HPDE6-E6E7 (cell line): ENCODE measurements around the gene RYR3.

Experiments used
- DNase-seq: peaks from one replicate; pipeline ENCODE4 v3.0.0; 2011; ENCODE audit warnings: missing footprints; ENCODE audit errors: extremely low spot score

The RYR3 gene

DNA sequence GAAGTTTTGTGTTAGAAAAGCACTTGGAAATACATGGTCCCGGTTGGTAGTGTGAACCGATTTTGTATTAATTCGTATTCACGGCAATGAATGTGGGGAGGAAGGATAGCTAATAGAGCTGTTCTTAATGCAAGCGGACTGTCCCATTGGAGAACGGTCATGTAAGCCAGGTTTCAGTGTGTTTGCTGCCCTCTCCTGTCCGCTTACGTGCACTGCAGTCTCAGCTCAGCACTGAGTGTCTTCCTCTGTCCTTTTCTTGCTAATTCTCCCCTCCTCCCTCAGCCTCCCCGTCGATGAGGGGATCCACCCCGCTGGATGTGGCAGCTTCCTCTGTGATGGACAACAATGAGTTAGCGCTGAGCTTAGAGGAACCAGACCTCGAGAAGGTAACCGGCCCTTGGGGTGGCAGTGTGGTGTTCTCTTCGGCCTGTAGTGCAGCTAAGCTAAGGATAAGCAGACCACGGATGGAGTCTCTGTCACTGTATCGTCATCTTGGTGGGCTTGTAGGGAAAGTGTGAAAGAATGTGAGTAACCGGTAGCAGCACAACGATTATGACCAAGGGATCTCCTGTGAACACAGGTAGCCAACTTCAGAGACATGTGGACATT is 390.0 kb downstream of the RYR3 start:
- peak; percentile 40 for DNase-seq

- DNase-seq = no peak
Observed at GRCh38 chr15:33701304-33701696, 390.5 kb downstream of the RYR3 start.

- no peak for DNase-seq
Observed at GRCh38 chr15:33706173-33706572, 395.4 kb downstream of the RYR3 start.

GRCh38 chr15:33710748-33711147 is 400.0 kb downstream of the RYR3 start:
- no peak for DNase-seq

GRCh38 chr15:33716025-33716424 is 405.3 kb downstream of the RYR3 start:
- DNase-seq = no peak

DNA sequence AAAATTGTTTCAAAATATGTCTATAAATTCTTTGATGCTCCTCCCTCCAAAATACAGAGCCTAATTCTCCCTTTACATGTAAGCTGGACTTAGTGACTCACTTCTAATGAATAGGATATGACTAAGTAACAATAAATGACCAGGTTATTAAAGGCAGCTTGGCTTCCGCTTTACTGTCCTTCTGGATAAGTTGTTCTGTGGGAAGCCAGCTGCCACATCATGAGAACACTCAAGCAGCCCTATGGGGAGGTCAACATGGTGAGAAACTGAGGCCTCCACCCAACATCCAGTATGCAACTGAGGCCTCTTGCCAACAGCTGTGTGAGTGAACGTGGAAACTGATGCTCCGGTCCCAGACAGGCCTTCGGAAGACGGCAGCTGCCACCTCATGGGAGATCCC is 410.2 kb downstream of the RYR3 start:
- peak; percentile 37 for DNase-seq

DNA sequence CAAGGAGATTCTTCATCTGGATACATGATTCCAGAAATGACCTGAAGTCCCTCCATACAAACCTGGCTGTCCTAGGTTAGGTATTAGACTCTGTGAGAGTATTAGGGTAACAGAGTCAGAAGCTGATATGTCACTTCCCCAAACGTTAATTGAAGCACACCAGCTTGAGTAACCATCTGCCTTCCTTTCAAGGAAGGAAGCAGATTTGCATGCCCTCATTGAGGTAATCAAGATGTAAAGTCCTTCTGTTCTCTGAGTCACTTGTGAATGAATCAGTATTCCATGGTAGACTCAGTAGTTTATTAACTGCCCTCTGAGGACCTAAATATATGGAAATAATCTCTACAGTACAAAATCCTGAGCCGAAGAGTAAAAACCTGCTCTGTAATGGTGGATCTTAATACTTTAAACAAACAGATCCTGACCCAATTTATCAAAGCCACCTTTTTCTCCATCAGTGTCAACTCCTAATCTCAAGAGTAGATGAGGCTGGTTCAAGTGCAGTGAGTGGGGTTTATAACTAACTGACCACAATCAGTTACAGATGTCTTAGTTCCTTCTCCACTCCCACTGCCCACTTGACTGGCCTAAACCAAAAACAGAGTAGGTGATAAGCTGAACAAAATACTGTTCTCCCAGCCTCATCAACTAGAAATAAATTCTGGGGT is 411.4 kb downstream of the RYR3 start:
- DNase-seq = peak; percentile 31

DNA sequence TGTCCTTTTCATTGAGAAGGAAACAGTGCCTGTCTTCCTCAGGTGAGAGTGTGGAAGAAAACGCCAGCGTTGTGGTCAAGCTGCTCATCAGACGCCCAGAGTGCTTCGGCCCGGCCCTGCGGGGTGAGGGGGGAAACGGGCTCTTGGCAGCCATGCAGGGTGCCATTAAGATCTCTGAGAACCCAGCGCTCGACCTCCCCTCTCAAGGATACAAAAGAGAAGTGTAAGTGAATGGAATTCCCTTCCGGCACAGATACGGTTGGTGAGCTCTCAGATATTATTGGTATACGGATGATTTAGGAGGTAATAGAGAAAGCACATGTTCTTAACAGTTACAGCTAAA is 411.9 kb downstream of the RYR3 start:
- no peak for DNase-seq

DNA sequence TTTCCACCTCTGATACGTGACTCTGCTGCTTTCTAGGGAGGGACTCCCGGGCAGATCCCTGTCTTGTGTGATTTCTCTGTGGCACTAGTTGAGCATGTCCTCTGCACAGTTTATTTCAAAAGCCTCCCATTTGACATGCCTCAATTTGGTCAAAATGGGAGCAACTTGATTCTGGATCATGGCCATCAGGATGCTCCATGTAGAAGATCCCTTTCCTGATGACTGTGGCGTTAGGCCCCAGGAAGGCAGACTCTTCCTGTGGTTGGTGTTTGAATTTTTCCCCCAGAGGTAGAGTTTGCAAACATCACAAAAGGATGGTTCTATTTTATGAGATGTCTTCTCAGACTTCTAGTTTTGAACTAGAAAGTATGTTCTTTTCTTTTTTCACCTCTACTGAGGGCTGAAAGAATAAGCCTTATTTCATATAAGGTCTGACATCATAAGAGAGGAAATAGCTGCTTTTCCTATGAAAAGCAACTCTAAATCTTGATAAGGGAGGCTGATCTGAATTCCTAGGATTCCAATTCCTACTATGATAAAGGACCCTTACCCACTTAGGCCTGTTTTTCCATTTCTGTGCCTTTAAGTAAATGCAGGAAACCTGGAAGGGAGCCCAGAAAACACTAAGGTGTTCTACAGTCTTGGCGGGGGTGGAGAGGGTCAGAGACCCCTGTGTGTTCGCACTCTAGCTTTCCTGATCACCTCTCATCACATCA is 413.7 kb downstream of the RYR3 start:
- DNase-seq = no peak

GRCh38 chr15:33729653-33730052 is 418.9 kb downstream of the RYR3 start:
- DNase-seq = peak; percentile 21

DNA sequence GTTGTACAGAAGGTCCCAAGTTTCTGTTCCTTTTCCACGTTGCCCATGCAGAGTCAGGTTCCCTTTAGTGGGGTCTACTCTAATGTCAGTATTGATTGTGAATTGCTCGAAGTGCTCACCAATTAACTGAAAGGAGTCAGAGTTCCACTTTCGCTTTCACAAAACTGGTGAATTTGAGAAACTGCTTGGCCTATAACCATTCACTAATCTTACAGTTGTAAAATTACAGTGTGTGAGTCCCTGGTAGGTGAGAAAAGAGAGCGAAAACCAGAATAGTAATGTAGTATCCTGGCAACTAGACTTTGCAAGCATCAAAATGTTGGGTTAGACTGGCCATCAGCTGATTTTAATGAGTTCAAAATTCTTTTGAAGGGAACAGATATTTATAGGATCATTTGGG is 420.0 kb downstream of the RYR3 start:
- no peak for DNase-seq

- DNase-seq = no peak
Observed at GRCh38 chr15:33735143-33735542, 424.4 kb downstream of the RYR3 start.

- peak; percentile 21 for DNase-seq
Observed at GRCh38 chr15:33735637-33736247, 425.0 kb downstream of the RYR3 start.

GRCh38 chr15:33737687-33738601 is 427.2 kb downstream of the RYR3 start:
- DNase-seq = peak; percentile 40

GRCh38 chr15:33738941-33739664 is 428.3 kb downstream of the RYR3 start:
- DNase-seq = no peak

GRCh38 chr15:33742306-33742705 is 431.5 kb downstream of the RYR3 start:
- DNase-seq = no peak

DNA sequence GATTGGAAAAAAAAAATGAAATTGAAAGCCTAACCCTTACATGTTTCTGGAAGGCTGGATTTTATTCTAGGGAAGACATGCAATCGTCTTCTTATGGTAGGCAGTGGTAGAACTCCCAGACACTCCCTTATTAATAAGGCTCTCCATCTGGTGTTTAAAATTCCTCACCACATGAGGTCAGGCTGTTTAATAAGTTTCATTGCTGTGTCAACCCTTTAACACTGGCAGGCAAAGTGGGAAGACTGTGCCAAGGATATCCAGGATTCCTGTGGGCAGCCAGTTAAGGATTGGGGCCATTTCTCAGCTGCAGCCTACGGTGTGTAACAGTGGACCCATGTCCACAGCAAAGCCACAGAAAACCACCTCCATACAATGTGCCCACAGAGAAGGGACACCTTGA is 432.0 kb downstream of the RYR3 start:
- DNase-seq = no peak

DNA sequence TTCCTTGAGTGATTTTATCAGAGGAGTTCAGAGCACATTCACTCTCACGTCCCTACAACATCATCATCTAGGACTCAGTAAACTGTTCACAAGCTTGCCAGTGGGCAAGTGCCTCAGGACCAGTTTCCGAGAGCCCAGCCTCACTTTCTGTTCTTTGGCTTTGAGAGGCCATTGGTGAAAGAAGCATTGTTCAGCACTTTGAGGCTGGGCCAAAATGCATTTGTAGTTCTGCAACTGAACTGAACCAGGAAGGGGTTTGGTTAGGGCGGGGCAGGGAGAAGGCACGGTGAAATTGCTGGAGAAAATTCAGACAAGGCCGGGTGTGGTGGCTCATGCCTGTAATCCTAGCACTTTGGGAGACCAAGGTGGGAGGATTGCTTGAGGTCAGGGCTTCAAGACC is 435.4 kb downstream of the RYR3 start:
- no peak for DNase-seq

DNA sequence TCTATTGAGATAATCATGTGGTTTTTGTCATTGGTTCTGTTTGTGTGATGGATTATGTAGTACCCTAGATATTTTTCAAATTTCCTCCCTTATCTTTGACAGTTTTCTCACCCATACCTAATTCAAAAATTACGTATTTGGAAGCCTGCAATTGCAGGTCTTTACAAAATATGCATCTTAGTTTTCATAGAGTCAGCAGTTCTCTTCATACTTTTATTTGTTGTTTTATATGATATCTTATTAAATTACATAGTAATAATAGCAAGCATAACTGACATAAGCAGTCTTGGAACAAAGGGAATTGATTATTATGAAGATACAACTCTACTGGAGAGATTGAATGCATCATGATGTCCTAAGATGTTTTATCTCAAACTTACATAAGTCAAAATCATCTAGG is 442.2 kb downstream of the RYR3 start:
- DNase-seq = no peak

- no peak for DNase-seq
Observed at GRCh38 chr15:33754242-33754641, 443.5 kb downstream of the RYR3 start.

GRCh38 chr15:33756961-33757360 is 446.2 kb downstream of the RYR3 start:
- DNase-seq = no peak
